ENCODE measurements around the gene ADPRHL1.
"Not testable (repeated sequence)": the region's sequence is repeated elsewhere in the genome, so short reads cannot be mapped to it uniquely, and the experiment has no call there.

ADPRHL1 gene

GRCh38 chr13:113400621-113401451 lies 52.5 kb downstream of the ADPRHL1 start:
- no peak for DNase-seq

- DNase-seq, result no peak
These were observed 53.5 kb downstream of the ADPRHL1 start for GRCh38 chr13:113399755-113400149.

GRCh38 chr13:113398963-113399754 lies 54.1 kb downstream of the ADPRHL1 start:
- DNase-seq, result no peak

GRCh38 chr13:113397608-113398425 lies 55.5 kb downstream of the ADPRHL1 start:
- DNase-seq, result no peak

- no peak for DNase-seq
These were observed 59.0 kb downstream of the ADPRHL1 start for GRCh38 chr13:113394339-113394640.

- peak; percentile 81 for DNase-seq
These were observed 59.5 kb downstream of the ADPRHL1 start for GRCh38 chr13:113393563-113394338.

- no peak for DNase-seq
These were observed 60.1 kb downstream of the ADPRHL1 start for GRCh38 chr13:113393226-113393562.

GRCh38 chr13:113390874-113391497 lies 62.3 kb downstream of the ADPRHL1 start:
- no peak for DNase-seq

GRCh38 chr13:113389586-113389985 lies 63.7 kb downstream of the ADPRHL1 start:
- DNase-seq, result not testable (repeated sequence)

GRCh38 chr13:113387396-113387795 lies 65.9 kb downstream of the ADPRHL1 start:
- DNase-seq, result no peak

GRCh38 chr13:113383089-113383488 lies 70.2 kb downstream of the ADPRHL1 start:
- no peak for DNase-seq

GRCh38 chr13:113382542-113382941 lies 70.7 kb downstream of the ADPRHL1 start:
- DNase-seq, result not testable (repeated sequence)

GRCh38 chr13:113378825-113379224 lies 74.5 kb downstream of the ADPRHL1 start:
- no peak for DNase-seq

GRCh38 chr13:113374511-113375175 lies 78.6 kb downstream of the ADPRHL1 start:
- DNase-seq, result no peak

- no peak for DNase-seq
These were observed 79.3 kb downstream of the ADPRHL1 start for GRCh38 chr13:113373811-113374485.

- DNase-seq, result not testable (repeated sequence)
These were observed 81.6 kb downstream of the ADPRHL1 start for GRCh38 chr13:113371701-113372100.

GRCh38 chr13:113371061-113371460 lies 82.2 kb downstream of the ADPRHL1 start:
- no peak for DNase-seq

- no peak for DNase-seq
These were observed 83.4 kb downstream of the ADPRHL1 start for GRCh38 chr13:113369881-113370280.

GRCh38 chr13:113369189-113369588 lies 84.1 kb downstream of the ADPRHL1 start:
- no peak for DNase-seq

GRCh38 chr13:113368353-113368752 lies 84.9 kb downstream of the ADPRHL1 start:
- DNase-seq, result not testable (repeated sequence)

- no peak for DNase-seq
These were observed 85.5 kb downstream of the ADPRHL1 start for GRCh38 chr13:113367771-113368170.
